Measurements from ENCODE around the gene ITGAX. TPM values are rescaled to one million over a fixed set of nuclear protein-coding genes. Genes with fewer than 3 reads are reported as not detected.

Gene ITGAX
- total RNA-seq, 4 donors from 2014 or later: 0.11 to 3.2 (median 2.2) TPM

- intact Hi-C loops (cut with DNase I): no loop called here
- Histone ChIP-seq H3K4me3 (replicated peaks in 1 of 3) (no peak overlapping the region), H3K36me3 (no peaks in the 10 kb centered on the region), H3K27me3 (no peaks in the 10 kb centered on the region), H3K4me1 (no peaks in the 10 kb centered on the region), H3K9me3 (no peaks in the 10 kb centered on the region), H3K27ac (no peak overlapping the region)
- no peak for DNase-seq
- TF ChIP-seq POLR2A (IDR thresholded peaks at IDR 0.05): no peak
- TF ChIP-seq, protein P1, sequence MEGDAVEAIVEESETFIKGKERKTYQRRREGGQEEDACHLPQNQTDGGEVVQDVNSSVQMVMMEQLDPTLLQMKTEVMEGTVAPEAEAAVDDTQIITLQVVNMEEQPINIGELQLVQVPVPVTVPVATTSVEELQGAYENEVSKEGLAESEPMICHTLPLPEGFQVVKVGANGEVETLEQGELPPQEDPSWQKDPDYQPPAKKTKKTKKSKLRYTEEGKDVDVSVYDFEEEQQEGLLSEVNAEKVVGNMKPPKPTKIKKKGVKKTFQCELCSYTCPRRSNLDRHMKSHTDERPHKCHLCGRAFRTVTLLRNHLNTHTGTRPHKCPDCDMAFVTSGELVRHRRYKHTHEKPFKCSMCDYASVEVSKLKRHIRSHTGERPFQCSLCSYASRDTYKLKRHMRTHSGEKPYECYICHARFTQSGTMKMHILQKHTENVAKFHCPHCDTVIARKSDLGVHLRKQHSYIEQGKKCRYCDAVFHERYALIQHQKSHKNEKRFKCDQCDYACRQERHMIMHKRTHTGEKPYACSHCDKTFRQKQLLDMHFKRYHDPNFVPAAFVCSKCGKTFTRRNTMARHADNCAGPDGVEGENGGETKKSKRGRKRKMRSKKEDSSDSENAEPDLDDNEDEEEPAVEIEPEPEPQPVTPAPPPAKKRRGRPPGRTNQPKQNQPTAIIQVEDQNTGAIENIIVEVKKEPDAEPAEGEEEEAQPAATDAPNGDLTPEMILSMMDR (IDR thresholded peaks at IDR 0.05): no peak
- WGBS, 2 donors: 69 to 75% methylated on average over 6 of the region's 6 CpGs
Observed at GRCh38 chr16:31421587-31421986, 66.6 kb downstream of the ITGAX start.

DNA sequence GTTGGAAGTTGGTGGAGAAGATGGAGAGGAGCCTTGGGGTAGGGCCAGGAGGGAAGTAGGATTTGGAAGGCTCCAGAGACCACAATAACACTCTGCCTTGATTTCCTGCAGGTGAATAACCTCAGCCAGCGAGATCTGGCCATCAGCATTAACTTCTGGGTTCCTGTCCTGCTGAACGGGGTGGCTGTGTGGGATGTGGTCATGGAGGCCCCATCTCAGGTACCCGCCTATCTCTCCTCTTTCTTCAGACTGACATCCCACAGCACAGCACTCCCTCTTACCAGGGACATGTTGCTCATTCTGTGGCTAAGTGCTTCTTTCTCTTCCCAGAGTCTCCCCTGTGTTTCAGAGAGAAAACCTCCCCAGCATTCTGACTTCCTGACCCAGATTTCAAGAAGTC, 68.3 kb downstream of the ITGAX start:
- WGBS, 2 donors: 68 to 72% methylated on average over 3 of the region's 3 CpGs
- Histone ChIP-seq H3K27ac (no peak overlapping the region), H3K4me1 (peaks cover 0 to 5% of the 10 kb centered on the region in 2 donors), H3K4me3 (replicated peaks in 1 of 3) (no peak overlapping the region), H3K27me3 (no peaks in the 10 kb centered on the region), H3K36me3 (no peaks in the 10 kb centered on the region), H3K9me3 (no peaks in the 10 kb centered on the region)
- TF ChIP-seq POLR2A (IDR thresholded peaks at IDR 0.05): no peak
- TF ChIP-seq, protein P1 (IDR thresholded peaks at IDR 0.05): no peak
- DNase-seq: no peak
- intact Hi-C loops (cut with DNase I): no loop called here

GRCh38 chr16:31423801-31424200, 68.8 kb downstream of the ITGAX start:
- 76 to 88% methylated on average over 6 to 11 of the region's 12 CpGs for WGBS, 2 donors
- peaks cover 0 to 5% of the 10 kb centered on the region in 2 donors for H3K4me1 ChIP-seq
- DNase-seq: no peak
- no peaks in the 10 kb centered on the region for H3K27me3 ChIP-seq
- H3K4me3 ChIP-seq (replicated peaks in 1 of 3): no peak overlapping the region
- no peaks in the 10 kb centered on the region for H3K9me3 ChIP-seq
- H3K27ac ChIP-seq: no peak overlapping the region
- TF ChIP-seq, protein P1 (IDR thresholded peaks at IDR 0.05): no peak
- TF ChIP-seq POLR2A (IDR thresholded peaks at IDR 0.05): no peak
- H3K36me3 ChIP-seq: no peaks in the 10 kb centered on the region
- intact Hi-C loops (cut with DNase I): no loop called here

- TF ChIP-seq, protein P1 (IDR thresholded peaks at IDR 0.05): no peak
- Histone ChIP-seq H3K4me3 (replicated peaks in 1 of 3) (no peak overlapping the region), H3K36me3 (no peaks in the 10 kb centered on the region), H3K27me3 (no peaks in the 10 kb centered on the region), H3K27ac (no peak overlapping the region), H3K4me1 (peaks cover 0 to 5% of the 10 kb centered on the region in 2 donors), H3K9me3 (no peaks in the 10 kb centered on the region)
- intact Hi-C loops (cut with DNase I): no loop called here
- peak; percentile 38 to 43 for DNase-seq
- 36 to 59% methylated on average over 4 to 15 of the region's 83 CpGs for WGBS, 2 donors
Observed at GRCh38 chr16:31427441-31428278, 72.7 kb downstream of the ITGAX start.

DNA sequence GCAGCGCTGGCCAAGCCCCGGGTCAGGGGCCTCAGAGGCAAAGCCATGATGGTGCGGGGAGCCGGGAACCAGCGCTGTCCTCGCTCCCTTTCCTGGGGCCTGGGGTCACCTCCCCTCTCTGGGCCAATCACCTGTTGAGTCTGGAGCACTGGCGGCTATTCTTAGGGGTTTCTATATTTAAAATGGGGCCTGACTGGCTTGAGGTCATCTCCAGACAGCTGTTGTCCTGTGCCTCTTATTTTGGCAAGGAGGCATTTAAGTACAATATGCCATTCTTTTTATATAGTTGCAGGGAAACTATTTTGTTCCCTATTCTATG, 73.3 kb downstream of the ITGAX start, which contains the start of gene COX6A2:
COX6A2 (minus strand) TSS at position 82 of the 319 bp plus-strand sequence; CDS start at position 47, 35 bp downstream.
- DNase-seq: no peak
- peaks cover 0 to 5% of the 10 kb centered on the region in 2 donors for H3K4me1 ChIP-seq
- TF ChIP-seq POLR2A (IDR thresholded peaks at IDR 0.05): no peak
- TF ChIP-seq, protein P1 (IDR thresholded peaks at IDR 0.05): no peak
- H3K27ac ChIP-seq: no peak within 1 kb of the TSS
- H3K27me3 ChIP-seq: no peaks in the 10 kb centered on the region
- 50 to 69% methylated on average over 2 to 7 of the region's 7 CpGs for WGBS, 2 donors
- H3K36me3 ChIP-seq: no peaks in the 10 kb centered on the region
- no peaks in the 10 kb centered on the region for H3K9me3 ChIP-seq
- intact Hi-C loops (cut with DNase I): no loop called here
- no peak within 1 kb of the TSS for H3K4me3 ChIP-seq (replicated peaks in 1 of 3)

All from thyroid gland (tissue), 4 donors.